NT2/D1 (cell line): Measurements from ENCODE around the gene RALB.

ENCODE experiments used
- DNase-seq: peaks from one replicate; pipeline ENCODE4 v3.0.0-alpha.2; 2011; ENCODE audit warnings: low read depth, low spot score
- H3K27me3 ChIP-seq: 2 replicates; pipeline ENCODE4 v1.6.0; 2011; ENCODE audit warnings: mild to moderate bottlenecking; ENCODE audit not compliant: insufficient read length, insufficient read depth
- H3K36me3 ChIP-seq: 2 replicates; pipeline ENCODE4 v1.6.1; 2011; ENCODE audit warnings: mild to moderate bottlenecking, low read length, mixed read lengths; ENCODE audit not compliant: insufficient read depth, insufficient read length
- H3K4me1 ChIP-seq: 2 replicates; pipeline ENCODE4 v1.5.1; 2011; ENCODE audit not compliant: insufficient read depth, insufficient read length
- H3K4me3 ChIP-seq: 2 replicates; pipeline ENCODE4 v1.5.1; 2011; ENCODE audit warnings: low read depth; ENCODE audit not compliant: insufficient read length
- H3K9ac ChIP-seq: 2 replicates; pipeline ENCODE4 v1.6.0; 2011; ENCODE audit warnings: low read depth; ENCODE audit not compliant: insufficient read length
- H3K9me3 ChIP-seq: 2 replicates; pipeline ENCODE4 v1.5.1; 2011; ENCODE audit warnings: mild to moderate bottlenecking, low read length; ENCODE audit not compliant: insufficient read depth
- SUZ12 ChIP-seq: IDR thresholded peaks from 2 replicates; pipeline ENCODE4 v1.6.1; 2011; ENCODE audit not compliant: insufficient read length, insufficient read depth; ENCODE audit errors: extremely low read depth
- YY1 ChIP-seq: IDR thresholded peaks from 2 replicates; pipeline ENCODE4 v1.6.1; 2011; ENCODE audit not compliant: insufficient read length, insufficient read depth
- ZNF274 ChIP-seq: IDR thresholded peaks from 2 replicates; pipeline ENCODE4 v1.6.1; 2011; ENCODE audit warnings: mild to moderate bottlenecking, low read depth, low read length

Gene RALB

GRCh38 chr2:120244656-120245519, 7.8 kb upstream of the RALB start:
- no peaks in the 10 kb centered on the region for H3K9me3 ChIP-seq
- no peak for DNase-seq
- peaks cover 14% of the 10 kb centered on the region for H3K27me3 ChIP-seq
- H3K4me3 ChIP-seq, result no peak overlapping the region
- H3K9ac ChIP-seq, result no peak overlapping the region
- TF ChIP-seq YY1 (no peak), SUZ12 (no peak), ZNF274 (no peak)
- peaks cover 26% of the 10 kb centered on the region for H3K4me1 ChIP-seq
- H3K36me3 ChIP-seq, result no peaks in the 10 kb centered on the region

GRCh38 chr2:120245520-120246332, 6.9 kb upstream of the RALB start:
- Histone ChIP-seq H3K9ac (no peak overlapping the region), H3K4me1 (peaks cover 25% of the 10 kb centered on the region)
- TF ChIP-seq SUZ12 (no peak), YY1 (no peak), ZNF274 (no peak)

GRCh38 chr2:120246546-120247300, 5.9 kb upstream of the RALB start:
- H3K36me3 ChIP-seq, result no peaks in the 10 kb centered on the region
- H3K9me3 ChIP-seq, result no peaks in the 10 kb centered on the region
- H3K4me3 ChIP-seq, result no peak overlapping the region
- H3K27me3 ChIP-seq, result peaks cover 32% of the 10 kb centered on the region
- peaks cover 22% of the 10 kb centered on the region for H3K4me1 ChIP-seq
- H3K9ac ChIP-seq, result peak overlapping the region; percentile 17
- no peak for DNase-seq
- TF ChIP-seq SUZ12 (no peak), ZNF274 (no peak), YY1 (no peak)

More at GRCh38 chr2:120245520-120246332, 6.9 kb upstream of the RALB start:
- Histone ChIP-seq H3K4me3 (no peak overlapping the region), H3K27me3 (peaks cover 22% of the 10 kb centered on the region), H3K36me3 (no peaks in the 10 kb centered on the region), H3K9me3 (no peaks in the 10 kb centered on the region)
- no peak for DNase-seq

GRCh38 chr2:120247851-120248250, 4.8 kb upstream of the RALB start:
- Histone ChIP-seq H3K36me3 (no peaks in the 10 kb centered on the region), H3K4me3 (no peak overlapping the region), H3K4me1 (peaks cover 25% of the 10 kb centered on the region)

GRCh38 chr2:120250640-120251039, 2.0 kb upstream of the RALB start:
- no peaks in the 10 kb centered on the region for H3K9me3 ChIP-seq
- H3K4me3 ChIP-seq, result no peak overlapping the region
- DNase-seq, result no peak
- TF ChIP-seq SUZ12, result no peak
- no peak for TF ChIP-seq ZNF274
- no peak for TF ChIP-seq YY1
- H3K36me3 ChIP-seq, result no peaks in the 10 kb centered on the region
- H3K9ac ChIP-seq, result no peak overlapping the region
- H3K4me1 ChIP-seq, result peaks cover 12% of the 10 kb centered on the region
- peaks cover 57% of the 10 kb centered on the region for H3K27me3 ChIP-seq

More at GRCh38 chr2:120247851-120248250, 4.8 kb upstream of the RALB start:
- DNase-seq, result no peak
- Histone ChIP-seq H3K9me3 (no peaks in the 10 kb centered on the region), H3K27me3 (peaks cover 39% of the 10 kb centered on the region), H3K9ac (no peak overlapping the region)
- TF ChIP-seq SUZ12 (no peak), ZNF274 (no peak), YY1 (no peak)

- DNase-seq, result no peak
- TF ChIP-seq SUZ12, result no peak
- no peak for TF ChIP-seq ZNF274
- no peak for TF ChIP-seq YY1
- Histone ChIP-seq H3K4me3 (no peak overlapping the region), H3K9ac (no peak overlapping the region), H3K36me3 (no peaks in the 10 kb centered on the region), H3K27me3 (peaks cover 57% of the 10 kb centered on the region), H3K9me3 (no peaks in the 10 kb centered on the region), H3K4me1 (peaks cover 10% of the 10 kb centered on the region)
Measured at GRCh38 chr2:120251078-120251477, 1.6 kb upstream of the RALB start.
